RKO (cell line): ENCODE data around the gene MKS1.

Source experiments
- DNase-seq: peaks from one replicate; pipeline ENCODE4 v3.0.0-alpha.2; 2016; ENCODE audit warnings: low spot score

MKS1 gene

DNA sequence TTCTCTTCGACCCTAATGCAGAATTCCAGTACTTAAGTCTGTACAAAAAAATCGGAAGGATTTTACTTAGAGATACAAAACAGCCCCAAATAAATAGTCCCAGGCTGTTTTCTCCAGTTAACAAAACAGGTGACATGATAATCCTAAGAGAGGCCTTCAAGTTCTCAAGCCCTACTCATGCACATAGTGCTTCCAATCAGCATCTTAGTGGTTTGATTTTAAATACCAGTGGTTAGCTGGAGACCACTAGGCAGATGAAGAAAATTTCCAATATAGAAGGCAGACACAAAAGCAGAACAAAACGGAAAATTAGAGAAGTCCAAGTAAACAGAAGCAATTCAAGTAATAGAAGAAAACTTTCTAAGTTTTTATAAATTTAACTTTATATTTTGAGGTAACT lies 57.5 kb downstream of the MKS1 start:
- DNase-seq: no peak

DNA sequence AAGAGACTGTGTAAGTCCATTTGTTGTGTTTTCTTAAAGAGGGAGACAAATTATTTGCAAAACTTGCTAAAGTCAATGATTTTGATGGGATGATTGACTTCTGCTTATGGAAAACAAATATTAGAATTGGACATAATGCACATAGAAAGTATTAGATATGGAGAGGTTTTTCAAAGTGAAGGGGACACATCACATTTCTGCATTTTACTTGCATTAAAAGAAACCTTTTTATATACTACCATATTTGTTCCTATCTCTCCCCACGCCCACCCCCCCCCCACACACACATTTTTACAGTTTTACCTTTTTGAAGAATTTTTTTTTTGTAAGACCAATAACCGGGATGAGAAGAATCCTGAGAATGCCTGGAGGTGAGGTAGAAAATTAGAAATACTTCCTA lies 60.9 kb downstream of the MKS1 start:
- DNase-seq: no peak

DNA sequence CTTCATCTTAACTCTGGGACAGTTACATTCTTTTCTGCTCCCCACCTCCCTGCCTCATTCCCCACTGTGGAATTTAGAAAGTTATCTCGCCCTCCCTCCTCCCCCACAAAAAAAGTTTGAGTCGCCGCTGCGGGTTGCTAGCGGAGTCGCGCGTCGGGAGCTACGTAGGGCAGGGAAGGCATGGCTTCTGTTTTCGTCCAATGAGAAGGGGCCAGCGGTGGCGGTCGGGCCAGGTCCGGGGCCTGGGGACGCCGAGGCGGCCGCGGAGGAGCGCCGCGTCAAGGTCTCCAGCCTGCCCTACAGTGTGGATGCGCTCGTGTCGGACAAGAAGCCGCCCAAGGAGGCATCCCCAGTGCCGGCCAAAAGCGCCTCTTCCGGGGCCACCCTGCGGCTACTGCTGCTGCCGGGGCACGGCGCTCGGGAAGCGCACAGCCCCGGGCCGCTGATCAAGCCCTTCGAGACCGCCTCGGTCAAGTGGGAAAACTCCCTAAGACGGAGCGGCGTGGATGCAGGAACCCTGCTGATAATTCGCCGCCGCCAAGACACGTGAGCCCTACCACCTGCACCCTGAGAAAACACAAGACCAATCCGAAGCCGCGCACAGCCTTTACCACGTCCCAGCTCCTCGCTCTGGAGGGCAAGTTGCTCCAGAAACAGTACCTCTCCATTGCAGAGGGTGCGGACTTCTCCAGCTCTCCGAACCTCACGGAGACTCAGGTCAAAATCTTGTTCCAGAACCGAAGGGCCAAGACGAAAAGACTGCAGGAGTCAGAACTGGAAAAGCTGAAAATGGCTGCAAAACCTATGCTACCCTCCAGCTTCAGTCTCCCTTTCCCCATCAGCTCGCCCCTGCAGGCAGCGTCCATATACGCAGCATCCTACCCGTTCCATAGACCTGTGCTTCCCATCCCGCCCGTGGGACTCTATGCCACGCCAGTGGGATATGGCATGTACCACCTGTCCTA lies 61.9 kb downstream of the MKS1 start:
- DNase-seq: no peak
